ENCODE results near the gene PRKAG1. TPM values are rescaled to one million over a fixed set of nuclear protein-coding genes. Genes with fewer than 3 reads are reported as not detected.

The PRKAG1 gene
- total and polyA plus RNA-seq, 7 donors, result 48.6 to 71.3 (median 61.3) TPM

DNA sequence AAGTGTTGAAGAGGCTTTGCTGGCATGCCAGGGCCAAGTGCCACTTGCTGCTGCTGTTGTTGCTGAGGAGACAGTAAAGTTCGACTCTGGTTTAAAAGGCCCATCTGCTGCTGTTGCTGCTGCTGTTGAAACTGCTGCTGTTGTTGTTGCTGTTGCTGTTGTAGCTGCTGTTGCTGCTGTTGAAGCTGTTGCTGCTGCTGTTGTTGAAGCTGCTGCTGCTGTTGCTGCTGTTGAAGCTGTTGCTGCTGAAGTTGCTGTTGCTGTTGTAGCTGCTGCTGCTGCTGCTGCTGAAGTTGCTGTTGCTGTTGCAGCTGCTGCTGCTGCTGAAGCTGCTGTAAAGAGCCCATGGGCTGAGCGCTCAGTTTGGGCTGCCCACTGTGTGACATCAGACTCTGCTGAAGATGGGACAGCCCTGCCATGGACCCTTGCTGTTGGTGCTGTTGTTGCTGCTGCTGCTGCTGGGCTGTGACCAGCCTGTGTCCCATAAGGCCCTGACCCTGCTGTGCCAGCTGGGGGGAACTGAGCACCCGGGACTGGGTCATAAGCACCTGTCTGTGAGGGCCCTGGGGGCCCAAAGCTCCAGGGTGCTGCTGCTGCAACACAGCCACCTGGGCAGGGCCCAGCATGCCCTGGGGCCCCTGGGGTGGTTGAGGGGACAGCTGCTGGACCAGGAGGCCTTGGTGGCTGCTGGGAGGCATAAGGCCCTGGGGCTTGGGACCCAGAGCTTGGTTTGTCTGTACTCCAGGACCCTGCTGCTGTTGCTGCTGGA, 14.3 kb upstream of the PRKAG1 start:
- WGBS, 2 donors, result 77 to 86% methylated on average over 3 of the region's 3 CpGs
- peak overlapping the region in 1 of 4 donors; percentile 23 for H3K27ac ChIP-seq

DNA sequence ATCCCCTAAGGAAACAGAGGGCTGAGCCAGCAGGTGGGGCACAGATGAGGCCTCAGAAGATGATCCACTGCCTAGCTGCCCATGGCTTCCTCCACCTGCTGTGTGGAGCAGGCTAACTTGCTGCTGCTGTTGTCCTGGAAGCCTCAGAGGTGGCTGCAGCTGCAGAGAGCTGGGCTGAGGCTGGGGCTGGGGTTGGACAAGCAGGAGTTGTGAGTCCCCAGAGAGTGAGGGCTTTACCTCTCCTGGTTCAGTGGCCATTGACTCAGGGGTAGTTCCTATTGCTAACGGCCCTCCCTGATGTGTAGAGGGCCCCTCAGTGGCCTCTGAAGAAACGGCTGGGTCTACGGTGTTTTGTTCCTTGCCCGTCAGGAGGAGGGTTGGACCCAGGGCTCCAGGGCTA, 13.7 kb upstream of the PRKAG1 start:
- WGBS, 2 donors, result 82 to 84% methylated on average over 4 of the region's 4 CpGs
- no peak overlapping the region for H3K4me3 ChIP-seq
- H3K27me3 ChIP-seq, result no peaks in the 10 kb centered on the region
- peaks cover 0 to 14% (median 0%) of the 10 kb centered on the region in 4 donors for H3K4me1 ChIP-seq
- no peak for DNase-seq
- intact Hi-C loops (cut with DNase I), result no loop called here
- peaks cover 34 to 91% (median 49%) of the 10 kb centered on the region in 4 donors for H3K36me3 ChIP-seq
- TF ChIP-seq, protein P1, sequence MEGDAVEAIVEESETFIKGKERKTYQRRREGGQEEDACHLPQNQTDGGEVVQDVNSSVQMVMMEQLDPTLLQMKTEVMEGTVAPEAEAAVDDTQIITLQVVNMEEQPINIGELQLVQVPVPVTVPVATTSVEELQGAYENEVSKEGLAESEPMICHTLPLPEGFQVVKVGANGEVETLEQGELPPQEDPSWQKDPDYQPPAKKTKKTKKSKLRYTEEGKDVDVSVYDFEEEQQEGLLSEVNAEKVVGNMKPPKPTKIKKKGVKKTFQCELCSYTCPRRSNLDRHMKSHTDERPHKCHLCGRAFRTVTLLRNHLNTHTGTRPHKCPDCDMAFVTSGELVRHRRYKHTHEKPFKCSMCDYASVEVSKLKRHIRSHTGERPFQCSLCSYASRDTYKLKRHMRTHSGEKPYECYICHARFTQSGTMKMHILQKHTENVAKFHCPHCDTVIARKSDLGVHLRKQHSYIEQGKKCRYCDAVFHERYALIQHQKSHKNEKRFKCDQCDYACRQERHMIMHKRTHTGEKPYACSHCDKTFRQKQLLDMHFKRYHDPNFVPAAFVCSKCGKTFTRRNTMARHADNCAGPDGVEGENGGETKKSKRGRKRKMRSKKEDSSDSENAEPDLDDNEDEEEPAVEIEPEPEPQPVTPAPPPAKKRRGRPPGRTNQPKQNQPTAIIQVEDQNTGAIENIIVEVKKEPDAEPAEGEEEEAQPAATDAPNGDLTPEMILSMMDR (IDR thresholded peaks at IDR 0.05), result no peak
- TF ChIP-seq EP300 (IDR thresholded peaks at IDR 0.05) (no peak), POLR2AphosphoS5 (IDR thresholded peaks at IDR 0.05) (no peak), POLR2A (IDR thresholded peaks at IDR 0.05) (no peak)
- no peak overlapping the region for H3K27ac ChIP-seq
- no peaks in the 10 kb centered on the region for H3K9me3 ChIP-seq

More for the DNA sequence above, 14.3 kb upstream of the PRKAG1 start:
- Histone ChIP-seq H3K9me3 (no peaks in the 10 kb centered on the region), H3K27me3 (no peaks in the 10 kb centered on the region), H3K4me3 (no peak overlapping the region), H3K4me1 (peaks cover 0 to 14% (median 0%) of the 10 kb centered on the region in 4 donors), H3K36me3 (peaks cover 34 to 91% (median 48%) of the 10 kb centered on the region in 4 donors)
- intact Hi-C loops (cut with DNase I), result no loop called here
- no peak for DNase-seq
- no peak for TF ChIP-seq POLR2AphosphoS5 (IDR thresholded peaks at IDR 0.05)
- TF ChIP-seq EP300 (IDR thresholded peaks at IDR 0.05), result no peak
- TF ChIP-seq POLR2A (IDR thresholded peaks at IDR 0.05), result no peak
- TF ChIP-seq, protein P1 (IDR thresholded peaks at IDR 0.05), result no peak

DNA sequence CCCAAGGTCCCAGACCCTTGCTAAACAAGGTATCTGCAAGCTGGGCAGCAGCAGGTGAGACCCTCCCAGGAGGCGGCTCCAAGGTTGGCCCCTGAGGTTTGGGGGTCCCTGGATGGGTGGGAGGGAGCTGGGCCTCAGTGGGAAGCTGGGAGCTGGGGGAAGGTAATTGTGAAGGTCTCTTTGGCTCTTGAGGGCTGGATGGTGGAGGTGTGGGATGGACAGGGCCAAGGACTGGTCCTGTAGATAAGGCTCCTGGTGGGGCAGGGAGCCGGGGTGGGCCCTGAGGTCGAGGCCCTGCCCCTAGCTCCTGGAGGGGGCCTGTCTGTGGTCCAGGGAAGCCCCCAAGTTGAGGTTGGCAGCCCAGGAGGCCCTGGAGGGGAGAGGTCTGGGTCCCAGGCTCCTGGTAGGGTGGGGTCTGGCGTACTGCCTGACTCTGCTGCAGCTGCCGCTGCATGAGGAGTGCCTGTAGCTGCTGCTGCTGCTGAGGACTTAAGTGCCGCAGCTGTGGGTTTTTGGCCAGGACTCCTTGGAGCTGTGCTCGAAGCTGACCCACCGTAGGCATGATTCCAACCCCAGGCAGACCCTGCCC, 13.1 kb upstream of the PRKAG1 start:
- intact Hi-C loops (cut with DNase I), result no loop called here
- DNase-seq, result no peak
- peaks cover 34 to 91% (median 52%) of the 10 kb centered on the region in 4 donors for H3K36me3 ChIP-seq
- 88 to 92% methylated on average over 8 of the region's 8 CpGs for WGBS, 2 donors
- TF ChIP-seq EP300 (IDR thresholded peaks at IDR 0.05) (no peak), POLR2A (IDR thresholded peaks at IDR 0.05) (no peak), POLR2AphosphoS5 (IDR thresholded peaks at IDR 0.05) (no peak)
- TF ChIP-seq, protein P1 (IDR thresholded peaks at IDR 0.05), result no peak
- no peaks in the 10 kb centered on the region for H3K27me3 ChIP-seq
- no peak overlapping the region for H3K27ac ChIP-seq
- H3K4me3 ChIP-seq, result no peak overlapping the region
- peaks cover 0 to 14% (median 0%) of the 10 kb centered on the region in 4 donors for H3K4me1 ChIP-seq
- H3K9me3 ChIP-seq, result no peaks in the 10 kb centered on the region

DNA sequence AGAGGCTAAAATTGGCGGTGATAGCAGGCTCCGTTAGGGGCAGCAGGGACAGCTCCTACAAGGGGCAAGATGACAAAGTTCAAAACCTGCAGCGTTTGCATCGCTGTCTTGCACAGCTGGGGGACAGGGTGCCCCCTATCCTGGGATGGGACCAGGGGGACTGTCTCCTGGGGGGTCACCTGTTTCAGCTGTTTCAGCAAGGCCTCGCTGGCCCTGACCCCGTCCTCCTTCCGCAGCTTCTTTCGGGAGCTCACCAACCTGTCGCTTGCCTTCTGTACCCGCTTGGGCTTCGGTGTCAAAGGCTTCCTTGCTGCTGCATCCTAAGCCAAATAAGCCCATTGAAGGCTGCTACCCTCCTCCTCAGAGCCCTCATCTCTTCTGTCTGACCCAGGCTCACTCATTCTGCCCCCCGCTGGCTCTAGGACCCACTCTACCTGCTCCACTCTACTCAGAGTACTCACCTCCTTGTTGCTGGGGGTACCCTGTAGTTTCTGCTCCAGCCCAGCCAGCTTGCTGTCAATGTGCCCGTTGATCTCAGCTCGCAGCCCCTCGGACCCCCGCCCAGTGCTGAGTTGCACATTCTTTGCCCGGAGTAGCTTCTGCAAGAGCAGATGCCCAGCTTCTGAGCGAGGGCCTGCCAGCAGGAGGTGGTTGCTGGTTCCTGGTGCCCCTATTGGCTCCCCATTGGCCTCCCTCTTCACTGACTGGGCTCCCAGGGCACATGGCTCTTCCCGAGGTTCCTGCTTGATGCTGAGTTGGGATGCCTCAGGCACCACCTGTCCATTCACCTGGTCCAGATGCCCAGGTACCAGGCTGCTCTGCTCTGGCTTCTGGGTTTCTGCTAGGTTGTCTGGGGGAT, 12.4 kb upstream of the PRKAG1 start:
- TF ChIP-seq, protein P1 (IDR thresholded peaks at IDR 0.05), result no peak
- TF ChIP-seq POLR2A (IDR thresholded peaks at IDR 0.05) (no peak), EP300 (IDR thresholded peaks at IDR 0.05) (no peak), POLR2AphosphoS5 (IDR thresholded peaks at IDR 0.05) (no peak)
- intact Hi-C loops (cut with DNase I), result no loop called here
- Histone ChIP-seq H3K9me3 (no peaks in the 10 kb centered on the region), H3K36me3 (peaks cover 39 to 94% (median 58%) of the 10 kb centered on the region in 4 donors), H3K27me3 (no peaks in the 10 kb centered on the region), H3K4me3 (no peak overlapping the region), H3K4me1 (peaks cover 0 to 14% (median 0%) of the 10 kb centered on the region in 4 donors), H3K27ac (no peak overlapping the region)
- 96% methylated on average over 19 of the region's 19 CpGs for WGBS, 2 donors
- no peak for DNase-seq
